ENCODE results near the gene RNF213. TPM values are rescaled to one million over a fixed set of nuclear protein-coding genes. Genes with fewer than 3 reads are reported as not detected.

The RNF213 gene
- total RNA-seq, 1 experiment from 2014 or later = 70.5 TPM

GRCh38 chr17:80360396-80360795, 99.7 kb downstream of the RNF213 start:
- DNase-seq (ENCODE audit: low spot score) (no peak), ATAC-seq (no peak)
- TF ChIP-seq ZNF396 (CRISPR knock-in tag; IDR thresholded peaks at IDR 0.05; ENCODE audit: borderline replicate concordance) (no peak), CTCF (IDR thresholded peaks at IDR 0.05) (no peak), CREB1 (CRISPR knock-in tag; IDR thresholded peaks at IDR 0.05) (no peak)
- TF ChIP-seq, protein P1, sequence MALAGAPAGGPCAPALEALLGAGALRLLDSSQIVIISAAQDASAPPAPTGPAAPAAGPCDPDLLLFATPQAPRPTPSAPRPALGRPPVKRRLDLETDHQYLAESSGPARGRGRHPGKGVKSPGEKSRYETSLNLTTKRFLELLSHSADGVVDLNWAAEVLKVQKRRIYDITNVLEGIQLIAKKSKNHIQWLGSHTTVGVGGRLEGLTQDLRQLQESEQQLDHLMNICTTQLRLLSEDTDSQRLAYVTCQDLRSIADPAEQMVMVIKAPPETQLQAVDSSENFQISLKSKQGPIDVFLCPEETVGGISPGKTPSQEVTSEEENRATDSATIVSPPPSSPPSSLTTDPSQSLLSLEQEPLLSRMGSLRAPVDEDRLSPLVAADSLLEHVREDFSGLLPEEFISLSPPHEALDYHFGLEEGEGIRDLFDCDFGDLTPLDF (CRISPR knock-in tag; IDR thresholded peaks at IDR 0.05) = no peak
- no peaks in the 10 kb centered on the region for H3K4me1 Mint-ChIP-seq
- ChIA-PET CTCF (interaction anchor here (1.2 to 1.7 kb wide), 5 partner anchors 11 to 236 kb away, joined by 3 to 15 read pairs (median 8); partner anchors contain the start of genes SGSH and SLC26A11), POLR2A (no interaction called here)
- H3K4me3 Mint-ChIP-seq = no peak overlapping the region
- H3K27me3 Mint-ChIP-seq (ENCODE audit: low read depth) = no peaks in the 10 kb centered on the region
- H3K36me3 Mint-ChIP-seq = peaks cover 71% of the 10 kb centered on the region
- no peak overlapping the region for H3K27ac Mint-ChIP-seq
- H3K9me3 Mint-ChIP-seq = peaks cover 9% of the 10 kb centered on the region

DNA sequence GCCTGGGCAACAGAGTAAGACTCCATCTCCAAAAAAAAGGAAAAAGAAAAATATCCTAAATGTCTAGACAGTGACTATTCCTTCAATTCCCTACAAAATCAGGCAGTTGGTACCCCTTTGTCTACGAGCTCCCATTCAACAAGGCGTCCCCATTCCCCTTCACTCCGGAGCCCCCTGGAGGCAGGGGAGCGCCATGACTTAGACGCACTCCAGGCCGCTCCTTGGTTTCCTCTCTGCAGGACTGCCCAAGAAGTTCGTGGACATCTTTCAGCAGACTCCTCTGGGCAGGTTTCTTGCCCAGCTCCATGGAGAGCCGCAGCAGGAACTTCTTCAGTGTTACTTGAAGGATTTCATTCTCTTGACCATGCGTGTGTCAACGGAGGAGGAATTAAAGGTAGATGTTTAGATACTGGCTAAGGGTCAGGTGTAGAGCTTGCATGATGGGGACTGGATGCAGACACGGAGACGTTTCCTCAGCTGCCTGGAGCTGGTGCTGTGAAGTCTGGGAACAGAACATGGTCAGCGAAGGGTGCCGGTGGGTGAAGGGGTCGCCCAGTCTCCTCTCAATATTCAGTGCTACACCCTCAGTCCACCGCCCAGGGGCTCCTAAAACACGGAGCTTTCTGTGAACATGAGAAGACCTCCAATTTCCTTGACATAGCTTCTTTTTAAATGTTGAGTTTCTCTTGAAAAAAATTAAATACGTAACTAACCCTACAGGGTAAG, 101.0 kb downstream of the RNF213 start:
- CTCF ChIA-PET = interaction anchor here (0.6 to 3.8 kb wide), 45 partner anchors 9 to 784 kb away, joined by 3 to 63 read pairs (median 4); partner anchors contain the start of genes GAA, SGSH and SLC26A11
- Mint-ChIP-seq H3K4me3 (no peak overlapping the region), H3K4me1 (no peaks in the 10 kb centered on the region), H3K9me3 (peaks cover 9% of the 10 kb centered on the region), H3K27me3 (ENCODE audit: low read depth) (no peaks in the 10 kb centered on the region), H3K27ac (no peak overlapping the region), H3K36me3 (peaks cover 72% of the 10 kb centered on the region)
- peak; percentile 77 for DNase-seq (ENCODE audit: low spot score)
- POLR2A ChIA-PET = interaction anchor here (0.6 to 1.2 kb wide), 3 partner anchors 30 to 1202 kb away, joined by 3 to 4 read pairs (median 3); partner anchors contain the start of gene GAA
- peak; percentile 88 for ATAC-seq
- no peak for TF ChIP-seq NFATC4 (CRISPR knock-in tag; IDR thresholded peaks at IDR 0.05)
- TF ChIP-seq CREB1 (CRISPR knock-in tag; IDR thresholded peaks at IDR 0.05) = no peak
- no peak for TF ChIP-seq FOXP4 (CRISPR knock-in tag; IDR thresholded peaks at IDR 0.05)
- TF ChIP-seq CTCF (IDR thresholded peaks at IDR 0.05) = peak; percentile 68; the same call in 1 of the 2 replicates
- no peak for TF ChIP-seq HMGA2 (CRISPR knock-in tag; IDR thresholded peaks at IDR 0.05)

DNA sequence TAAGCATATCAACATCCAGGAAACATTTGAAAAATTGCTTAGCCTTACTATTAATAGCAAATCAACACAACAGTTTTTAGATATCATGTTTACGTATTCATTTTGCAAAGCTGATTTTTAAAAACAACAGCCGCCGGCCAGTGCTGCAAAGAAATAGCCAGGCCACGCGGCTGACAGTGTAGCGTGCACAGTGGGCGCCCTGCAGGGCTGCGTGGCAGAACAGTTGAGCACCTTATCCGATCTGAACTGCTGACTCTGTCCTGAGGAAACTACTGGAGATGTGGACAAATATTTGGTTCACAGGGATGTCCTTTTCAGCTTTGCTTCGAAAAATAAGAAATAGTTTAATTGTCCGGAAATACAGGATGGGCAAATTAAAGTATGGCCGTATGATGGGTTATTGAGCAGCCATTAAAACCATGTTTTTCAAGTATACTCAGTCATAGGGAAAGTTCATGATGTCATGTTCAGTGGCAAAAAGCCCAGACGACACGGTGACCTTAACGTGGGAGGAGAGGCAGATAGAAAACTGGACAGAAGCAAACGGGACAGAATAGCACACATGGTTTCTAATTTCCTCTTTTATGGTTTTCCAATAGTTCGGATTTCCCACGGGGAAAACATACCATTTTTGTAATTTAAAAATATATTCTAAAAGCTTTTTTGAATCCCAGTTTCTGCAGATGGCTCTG, 101.9 kb downstream of the RNF213 start:
- POLR2A ChIA-PET = interaction anchor here (0.5 to 1.2 kb wide), 2 partner anchors 89 to 261 kb away, joined by 3 to 7 read pairs; partner anchors contain the start of gene GAA
- H3K27me3 Mint-ChIP-seq (ENCODE audit: low read depth) = no peaks in the 10 kb centered on the region
- no peak for ATAC-seq
- TF ChIP-seq, protein P2, sequence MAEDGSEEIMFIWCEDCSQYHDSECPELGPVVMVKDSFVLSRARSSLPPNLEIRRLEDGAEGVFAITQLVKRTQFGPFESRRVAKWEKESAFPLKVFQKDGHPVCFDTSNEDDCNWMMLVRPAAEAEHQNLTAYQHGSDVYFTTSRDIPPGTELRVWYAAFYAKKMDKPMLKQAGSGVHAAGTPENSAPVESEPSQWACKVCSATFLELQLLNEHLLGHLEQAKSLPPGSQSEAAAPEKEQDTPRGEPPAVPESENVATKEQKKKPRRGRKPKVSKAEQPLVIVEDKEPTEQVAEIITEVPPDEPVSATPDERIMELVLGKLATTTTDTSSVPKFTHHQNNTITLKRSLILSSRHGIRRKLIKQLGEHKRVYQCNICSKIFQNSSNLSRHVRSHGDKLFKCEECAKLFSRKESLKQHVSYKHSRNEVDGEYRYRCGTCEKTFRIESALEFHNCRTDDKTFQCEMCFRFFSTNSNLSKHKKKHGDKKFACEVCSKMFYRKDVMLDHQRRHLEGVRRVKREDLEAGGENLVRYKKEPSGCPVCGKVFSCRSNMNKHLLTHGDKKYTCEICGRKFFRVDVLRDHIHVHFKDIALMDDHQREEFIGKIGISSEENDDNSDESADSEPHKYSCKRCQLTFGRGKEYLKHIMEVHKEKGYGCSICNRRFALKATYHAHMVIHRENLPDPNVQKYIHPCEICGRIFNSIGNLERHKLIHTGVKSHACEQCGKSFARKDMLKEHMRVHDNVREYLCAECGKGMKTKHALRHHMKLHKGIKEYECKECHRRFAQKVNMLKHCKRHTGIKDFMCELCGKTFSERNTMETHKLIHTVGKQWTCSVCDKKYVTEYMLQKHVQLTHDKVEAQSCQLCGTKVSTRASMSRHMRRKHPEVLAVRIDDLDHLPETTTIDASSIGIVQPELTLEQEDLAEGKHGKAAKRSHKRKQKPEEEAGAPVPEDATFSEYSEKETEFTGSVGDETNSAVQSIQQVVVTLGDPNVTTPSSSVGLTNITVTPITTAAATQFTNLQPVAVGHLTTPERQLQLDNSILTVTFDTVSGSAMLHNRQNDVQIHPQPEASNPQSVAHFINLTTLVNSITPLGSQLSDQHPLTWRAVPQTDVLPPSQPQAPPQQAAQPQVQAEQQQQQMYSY (CRISPR knock-in tag; IDR thresholded peaks at IDR 0.05) = no peak
- TF ChIP-seq ATF6 (CRISPR knock-in tag; IDR thresholded peaks at IDR 0.05) (no peak), GABPB1 (CRISPR knock-in tag; IDR thresholded peaks at IDR 0.05) (no peak), GTF2I (CRISPR knock-in tag; conservative IDR thresholded peaks at IDR 0.05) (no peak), KAT7 (CRISPR knock-in tag; IDR thresholded peaks at IDR 0.05; ENCODE audit: borderline replicate concordance) (no peak), NR3C1 (CRISPR knock-in tag; conservative IDR thresholded peaks at IDR 0.05; ENCODE audit: low read depth) (no peak)
- TF ChIP-seq, protein P3, sequence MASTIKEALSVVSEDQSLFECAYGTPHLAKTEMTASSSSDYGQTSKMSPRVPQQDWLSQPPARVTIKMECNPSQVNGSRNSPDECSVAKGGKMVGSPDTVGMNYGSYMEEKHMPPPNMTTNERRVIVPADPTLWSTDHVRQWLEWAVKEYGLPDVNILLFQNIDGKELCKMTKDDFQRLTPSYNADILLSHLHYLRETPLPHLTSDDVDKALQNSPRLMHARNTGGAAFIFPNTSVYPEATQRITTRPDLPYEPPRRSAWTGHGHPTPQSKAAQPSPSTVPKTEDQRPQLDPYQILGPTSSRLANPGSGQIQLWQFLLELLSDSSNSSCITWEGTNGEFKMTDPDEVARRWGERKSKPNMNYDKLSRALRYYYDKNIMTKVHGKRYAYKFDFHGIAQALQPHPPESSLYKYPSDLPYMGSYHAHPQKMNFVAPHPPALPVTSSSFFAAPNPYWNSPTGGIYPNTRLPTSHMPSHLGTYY (CRISPR knock-in tag; IDR thresholded peaks at IDR 0.05) = no peak

More for the DNA sequence above, 101.9 kb downstream of the RNF213 start:
- Mint-ChIP-seq H3K9me3 (peaks cover 9% of the 10 kb centered on the region), H3K36me3 (peaks cover 73% of the 10 kb centered on the region), H3K27ac (no peak overlapping the region), H3K4me1 (no peaks in the 10 kb centered on the region), H3K4me3 (no peak overlapping the region)
- DNase-seq (ENCODE audit: low spot score) = no peak
- CTCF ChIA-PET = interaction anchor here (1.0 to 3.8 kb wide), 5 partner anchors 24 to 172 kb away, joined by 3 to 63 read pairs (median 7); no protein-coding TSS in a partner anchor

Data from WTC11 (cell line).